Smooth muscle cell (in vitro differentiated cells): ENCODE measurements around the gene COL27A1. TPM values are rescaled to one million over a fixed set of nuclear protein-coding genes. Genes with fewer than 3 reads are reported as not detected.

Source experiments
- DNase-seq: peaks from one replicate; lab custom pipeline; 2025; ENCODE audit not compliant: unreplicated experiment; lab: John Stamatoyannopoulos, UW
- H2AFZ ChIP-seq: fragments of 200-600 bp; sonication (generic); 2 replicates; pipeline ENCODE4 v1.6.0; 2016; ENCODE audit warnings: antibody characterized with exemption, low read depth, mild to moderate bottlenecking
- H3F3A ChIP-seq: fragments of 200-600 bp; sonication (generic); 2 replicates; pipeline ENCODE4 v1.6.0; 2017; ENCODE audit warnings: antibody characterized with exemption, low read depth
- H3K27ac ChIP-seq: fragments of 200-600 bp; sonication (generic); 2 replicates; pipeline ENCODE4 v1.5.1; 2016; ENCODE audit warnings: low read depth, mild to moderate bottlenecking
- H3K27me3 ChIP-seq: fragments of 200-600 bp; sonication (generic); 2 replicates; pipeline ENCODE4 v1.6.1; 2016; ENCODE audit warnings: low read depth, mild to moderate bottlenecking
- H3K36me3 ChIP-seq: fragments of 200-600 bp; sonication (generic); 2 replicates; pipeline ENCODE4 v1.5.1; 2016; ENCODE audit warnings: low read depth
- H3K4me1 ChIP-seq: fragments of 200-600 bp; sonication (generic); 2 replicates; pipeline ENCODE4 v1.5.1; 2016; ENCODE audit warnings: low read depth
- H3K4me2 ChIP-seq: fragments of 200-600 bp; sonication (generic); 2 replicates; pipeline ENCODE4 v1.6.0; 2016; ENCODE audit warnings: mild to moderate bottlenecking
- H3K4me3 ChIP-seq: fragments of 200-600 bp; sonication (generic); 2 replicates; pipeline ENCODE4 v1.5.1; 2016; ENCODE audit warnings: mild to moderate bottlenecking
- H3K79me2 ChIP-seq: fragments of 200-600 bp; sonication (generic); 2 replicates; pipeline ENCODE4 v1.6.0; 2016; ENCODE audit warnings: low read depth, mild to moderate bottlenecking
- H3K9ac ChIP-seq: fragments of 200-600 bp; sonication (generic); 2 replicates; pipeline ENCODE4 v1.6.0; 2016; ENCODE audit warnings: low read depth
- H3K9me3 ChIP-seq: fragments of 200-600 bp; sonication (generic); replicated peaks from 2 replicates; pipeline ENCODE4 v1.5.1; 2016; ENCODE audit warnings: low read depth
- H4K20me1 ChIP-seq: fragments of 200-600 bp; sonication (generic); 2 replicates; pipeline ENCODE4 v1.6.0; 2016; ENCODE audit warnings: low read depth
- WGBS: methylation state at CpG from one replicate; pipeline ENCODE4 v1.1.7; 2016; ENCODE audit warnings: low lambda C conversion rate; 5-methylcytosine and 5-hydroxymethylcytosine counted together
- polyA plus RNA-seq: library from polyadenylated mRNA; unstranded; fragments of >200 nt; fragmentation: Nextera tagmentation; extraction: Ambion mirVana; gene quantifications from 2 replicates; pipeline ENCODE4 v1.2.1, GENCODE V29; 2016
- total RNA-seq: library from RNA; depleted of rRNA; stranded (reverse); fragments of >200 nt; gene quantifications from 2 replicates; pipeline ENCODE4 v1.2.3, GENCODE V29; 2014
- TF ChIP-seq, protein P1 (sequence below): fragments of 200-600 bp; sonication (generic); IDR thresholded peaks from 2 replicates; pipeline ENCODE4 v1.5.1; 2017; ENCODE audit warnings: borderline replicate concordance, mild to moderate bottlenecking, antibody characterized with exemption; ENCODE audit not compliant: insufficient read depth, poor library complexity, severe bottlenecking

COL27A1 gene
- total and polyA plus RNA-seq, 2 experiments from 2014 or later: 18.1 to 19.9 TPM

DNA sequence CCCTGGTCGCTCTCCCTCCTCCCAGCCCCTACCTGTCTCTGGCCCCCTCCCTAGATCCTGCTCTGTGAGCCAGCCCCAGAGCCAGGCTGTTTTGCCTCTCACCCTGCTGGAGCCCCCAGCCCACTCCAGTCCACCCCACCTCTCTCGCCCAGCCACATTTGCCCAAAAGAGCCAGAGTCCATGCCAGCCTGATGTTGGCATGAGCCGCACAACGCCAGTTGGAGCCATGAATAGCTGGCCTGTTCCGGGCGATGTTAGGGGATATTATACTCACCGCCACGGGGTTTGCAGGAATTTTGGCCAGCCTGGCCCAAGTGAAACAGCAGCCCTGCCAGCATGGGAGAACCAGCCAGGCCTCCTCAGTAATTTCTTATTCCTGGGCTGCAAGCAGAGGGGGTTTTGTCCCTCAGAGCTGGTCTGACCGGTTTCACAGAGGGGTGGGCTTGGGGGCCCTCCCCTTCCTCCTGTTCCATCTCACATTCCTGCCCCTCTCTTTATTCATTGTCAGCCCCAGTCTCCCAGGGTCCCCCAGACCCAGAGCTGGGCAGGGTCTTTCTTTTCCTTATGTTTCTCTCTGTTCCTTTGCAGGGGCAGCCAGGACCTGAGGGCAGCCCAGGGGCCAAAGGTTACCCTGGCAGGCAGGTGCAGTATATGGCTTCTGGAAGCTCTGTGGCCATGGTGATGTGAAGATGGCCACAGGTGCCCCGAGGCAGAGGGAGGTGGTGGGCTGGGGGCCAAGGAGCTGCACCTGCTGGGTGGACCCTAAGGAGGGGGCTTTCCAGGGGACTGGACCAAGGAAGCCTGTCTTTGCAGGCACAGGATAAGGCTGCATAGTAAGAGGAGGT is 50.1 kb downstream of the COL27A1 start:
- H2AFZ ChIP-seq: no peak overlapping the region
- no peak overlapping the region for H3K4me2 ChIP-seq
- no peaks in the 10 kb centered on the region for H3K79me2 ChIP-seq
- no peaks in the 10 kb centered on the region for H4K20me1 ChIP-seq
- no peaks in the 10 kb centered on the region for H3K36me3 ChIP-seq
- no peak overlapping the region for H3K9ac ChIP-seq
- no peaks in the 10 kb centered on the region for H3K27me3 ChIP-seq
- H3K9me3 ChIP-seq: no peaks in the 10 kb centered on the region
- H3K27ac ChIP-seq: no peak overlapping the region
- H3K4me1 ChIP-seq: peaks cover 17% of the 10 kb centered on the region
- TF ChIP-seq, protein P1, sequence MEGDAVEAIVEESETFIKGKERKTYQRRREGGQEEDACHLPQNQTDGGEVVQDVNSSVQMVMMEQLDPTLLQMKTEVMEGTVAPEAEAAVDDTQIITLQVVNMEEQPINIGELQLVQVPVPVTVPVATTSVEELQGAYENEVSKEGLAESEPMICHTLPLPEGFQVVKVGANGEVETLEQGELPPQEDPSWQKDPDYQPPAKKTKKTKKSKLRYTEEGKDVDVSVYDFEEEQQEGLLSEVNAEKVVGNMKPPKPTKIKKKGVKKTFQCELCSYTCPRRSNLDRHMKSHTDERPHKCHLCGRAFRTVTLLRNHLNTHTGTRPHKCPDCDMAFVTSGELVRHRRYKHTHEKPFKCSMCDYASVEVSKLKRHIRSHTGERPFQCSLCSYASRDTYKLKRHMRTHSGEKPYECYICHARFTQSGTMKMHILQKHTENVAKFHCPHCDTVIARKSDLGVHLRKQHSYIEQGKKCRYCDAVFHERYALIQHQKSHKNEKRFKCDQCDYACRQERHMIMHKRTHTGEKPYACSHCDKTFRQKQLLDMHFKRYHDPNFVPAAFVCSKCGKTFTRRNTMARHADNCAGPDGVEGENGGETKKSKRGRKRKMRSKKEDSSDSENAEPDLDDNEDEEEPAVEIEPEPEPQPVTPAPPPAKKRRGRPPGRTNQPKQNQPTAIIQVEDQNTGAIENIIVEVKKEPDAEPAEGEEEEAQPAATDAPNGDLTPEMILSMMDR: no peak
- no peak overlapping the region for H3K4me3 ChIP-seq
- DNase-seq: no peak
- H3F3A ChIP-seq: peaks cover 26% of the 10 kb centered on the region
- 93% methylated on average over 10 of the region's 10 CpGs for WGBS

DNA sequence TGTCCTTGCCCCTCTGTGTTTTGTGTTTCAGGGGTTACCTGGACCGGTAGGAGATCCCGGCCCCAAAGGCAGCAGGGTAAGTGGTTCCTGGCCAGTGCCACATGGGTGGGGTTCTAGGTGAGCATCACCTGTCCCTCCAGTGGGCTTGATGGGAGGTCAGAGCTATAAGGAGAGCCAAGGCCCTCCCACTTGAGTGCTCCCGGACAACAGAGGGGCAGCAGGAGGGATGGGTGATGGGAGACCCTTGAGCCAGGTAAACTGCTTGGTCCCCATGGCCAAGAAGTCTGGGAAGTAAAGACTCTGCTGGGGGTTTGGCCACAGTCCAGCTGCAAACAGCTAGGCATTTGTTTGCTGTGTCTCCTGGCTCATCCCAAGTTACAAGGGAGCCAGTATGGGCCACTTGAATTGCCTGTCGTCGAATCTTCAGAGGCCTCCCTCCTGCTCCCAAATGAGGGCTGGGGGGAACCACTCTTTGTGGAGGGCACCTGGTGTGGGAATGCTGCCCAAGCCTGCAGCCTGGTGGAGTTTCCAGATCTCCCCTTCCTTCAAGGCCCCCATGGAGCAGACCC is 51.0 kb downstream of the COL27A1 start:
- Histone ChIP-seq H3K4me3 (no peak overlapping the region), H3K79me2 (no peaks in the 10 kb centered on the region), H3F3A (peaks cover 26% of the 10 kb centered on the region), H3K4me2 (peak overlapping the region; percentile 5), H3K9ac (no peak overlapping the region), H4K20me1 (no peaks in the 10 kb centered on the region), H3K36me3 (no peaks in the 10 kb centered on the region), H2AFZ (no peak overlapping the region), H3K27me3 (no peaks in the 10 kb centered on the region), H3K4me1 (peaks cover 10% of the 10 kb centered on the region), H3K9me3 (no peaks in the 10 kb centered on the region), H3K27ac (peak overlapping the region; percentile 83)
- no peak for DNase-seq
- TF ChIP-seq, protein P1: no peak
- 89% methylated on average over 5 of the region's 5 CpGs for WGBS

DNA sequence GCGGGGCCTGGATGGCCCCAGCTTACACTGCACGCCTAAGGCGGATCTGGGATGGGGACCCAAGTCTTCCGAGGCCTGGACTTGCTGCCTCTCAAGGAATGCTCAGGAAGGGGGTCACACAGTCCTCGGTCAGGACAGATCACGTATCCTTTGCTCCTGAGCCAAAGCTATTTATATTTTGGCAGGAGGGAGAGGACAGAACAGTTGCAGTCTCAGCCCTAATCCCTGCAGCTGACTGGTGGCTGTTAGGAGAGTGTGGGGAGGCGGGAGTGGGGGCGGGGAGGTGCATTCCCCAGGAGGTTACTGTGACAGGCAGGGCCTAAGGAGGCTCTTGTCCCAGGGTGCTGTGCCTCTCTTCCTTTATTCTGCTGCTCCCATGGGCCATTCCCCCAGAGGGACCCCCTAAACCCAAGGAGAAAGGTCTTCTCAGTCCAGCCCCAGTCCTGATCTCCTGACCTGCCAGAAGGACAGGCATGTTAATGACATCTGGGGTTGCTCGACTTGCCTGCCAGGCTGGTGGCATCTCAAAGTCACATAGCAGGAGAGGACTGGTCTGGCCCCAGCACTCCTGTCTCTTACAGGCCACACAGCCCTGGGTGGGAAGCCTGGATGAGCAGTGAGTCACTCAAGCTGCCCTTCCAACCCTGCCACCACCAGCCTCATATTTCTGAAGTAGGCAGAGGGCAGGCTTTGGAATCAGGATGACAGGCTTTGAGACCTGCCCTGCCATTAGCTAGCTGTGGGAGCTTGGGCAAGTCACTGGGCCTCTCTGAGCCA is 51.9 kb downstream of the COL27A1 start:
- DNase-seq: peak; percentile 55
- Histone ChIP-seq H3F3A (peaks cover 23% of the 10 kb centered on the region), H3K4me3 (no peak overlapping the region), H3K36me3 (no peaks in the 10 kb centered on the region), H3K4me1 (peaks cover 8% of the 10 kb centered on the region), H3K4me2 (peak overlapping the region; percentile 5), H4K20me1 (no peaks in the 10 kb centered on the region), H3K9me3 (no peaks in the 10 kb centered on the region), H3K9ac (peak overlapping the region; percentile 37), H2AFZ (no peak overlapping the region), H3K27ac (peak overlapping the region; percentile 83), H3K27me3 (no peaks in the 10 kb centered on the region), H3K79me2 (no peaks in the 10 kb centered on the region)
- WGBS: 40% methylated on average over 9 of the region's 9 CpGs
- TF ChIP-seq, protein P1: no peak
